Measurements from ENCODE around the gene TYRO3. TPM values are rescaled to one million over a fixed set of nuclear protein-coding genes. Genes with fewer than 3 reads are reported as not detected.
"Not testable (repeated sequence)": the region's sequence is repeated elsewhere in the genome, so short reads cannot be mapped to it uniquely, and the experiment has no call there.

TYRO3 gene
- total and polyA plus RNA-seq, 9 donors: 37.7 to 265 (median 109) TPM

DNA sequence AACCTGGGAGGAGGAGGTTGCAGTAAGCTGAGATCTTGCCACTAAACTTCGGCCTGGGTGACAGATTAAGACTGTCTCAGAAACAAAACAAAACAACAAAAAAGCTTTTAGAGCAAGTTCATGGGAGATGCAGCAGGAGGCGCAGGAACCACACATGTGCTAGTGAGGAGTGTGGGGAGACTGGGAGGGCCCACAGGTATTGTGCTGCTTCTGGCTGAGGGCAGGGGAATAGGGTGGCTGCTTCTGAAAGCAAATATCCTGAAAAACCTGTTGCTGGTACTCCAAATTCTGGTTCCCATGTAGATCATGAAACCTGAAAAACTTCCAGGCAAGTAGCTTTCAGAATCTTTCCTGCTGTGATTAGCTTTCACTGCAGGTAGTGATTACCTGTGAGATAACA, 22.1 kb downstream of the TYRO3 start:
- no peaks in the 10 kb centered on the region for H3K27me3 ChIP-seq
- no peaks in the 10 kb centered on the region for H3K36me3 ChIP-seq
- no peaks in the 10 kb centered on the region for H3K9me3 ChIP-seq
- intact Hi-C loops (cut with DNase I): no loop called here
- TF ChIP-seq EP300 (IDR thresholded peaks at IDR 0.05): no peak
- TF ChIP-seq POLR2A (IDR thresholded peaks at IDR 0.05): no peak
- TF ChIP-seq, protein P1, sequence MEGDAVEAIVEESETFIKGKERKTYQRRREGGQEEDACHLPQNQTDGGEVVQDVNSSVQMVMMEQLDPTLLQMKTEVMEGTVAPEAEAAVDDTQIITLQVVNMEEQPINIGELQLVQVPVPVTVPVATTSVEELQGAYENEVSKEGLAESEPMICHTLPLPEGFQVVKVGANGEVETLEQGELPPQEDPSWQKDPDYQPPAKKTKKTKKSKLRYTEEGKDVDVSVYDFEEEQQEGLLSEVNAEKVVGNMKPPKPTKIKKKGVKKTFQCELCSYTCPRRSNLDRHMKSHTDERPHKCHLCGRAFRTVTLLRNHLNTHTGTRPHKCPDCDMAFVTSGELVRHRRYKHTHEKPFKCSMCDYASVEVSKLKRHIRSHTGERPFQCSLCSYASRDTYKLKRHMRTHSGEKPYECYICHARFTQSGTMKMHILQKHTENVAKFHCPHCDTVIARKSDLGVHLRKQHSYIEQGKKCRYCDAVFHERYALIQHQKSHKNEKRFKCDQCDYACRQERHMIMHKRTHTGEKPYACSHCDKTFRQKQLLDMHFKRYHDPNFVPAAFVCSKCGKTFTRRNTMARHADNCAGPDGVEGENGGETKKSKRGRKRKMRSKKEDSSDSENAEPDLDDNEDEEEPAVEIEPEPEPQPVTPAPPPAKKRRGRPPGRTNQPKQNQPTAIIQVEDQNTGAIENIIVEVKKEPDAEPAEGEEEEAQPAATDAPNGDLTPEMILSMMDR (IDR thresholded peaks at IDR 0.05): no peak
- no peak for DNase-seq
- H3K4me1 ChIP-seq (ENCODE audit: insufficient read depth): peaks cover 4% of the 10 kb centered on the region
- H3K27ac ChIP-seq: no peak overlapping the region
- no peak overlapping the region for H3K4me3 ChIP-seq
- WGBS, 3 donors: 71 to 86% (median 77%) methylated on average over 2 of the region's 2 CpGs

DNA sequence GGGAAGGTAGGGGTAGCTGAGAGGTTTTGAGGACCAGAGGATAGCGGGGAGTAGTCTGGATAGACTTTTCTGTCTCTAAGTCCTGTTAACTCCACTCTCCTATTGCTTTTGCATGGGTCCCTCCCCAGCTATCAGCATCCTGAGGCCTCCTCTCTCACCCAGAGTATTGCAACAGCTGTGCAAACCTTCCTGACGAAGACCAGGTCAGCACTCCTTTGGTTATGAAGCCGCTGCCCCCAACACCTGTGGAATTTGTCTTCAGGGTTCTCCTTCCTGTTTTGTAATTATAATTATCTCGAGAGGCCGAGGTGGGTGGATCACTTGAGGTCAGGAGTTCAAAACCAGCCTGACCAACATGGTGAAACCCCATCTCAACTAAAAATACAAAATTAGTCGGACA, 24.8 kb downstream of the TYRO3 start:
- Histone ChIP-seq H3K4me3 (no peak overlapping the region), H3K9me3 (no peaks in the 10 kb centered on the region), H3K36me3 (no peaks in the 10 kb centered on the region), H3K4me1 (ENCODE audit: insufficient read depth) (peaks cover 2% of the 10 kb centered on the region), H3K27me3 (no peaks in the 10 kb centered on the region), H3K27ac (no peak overlapping the region)
- DNase-seq: no peak
- intact Hi-C loops (cut with DNase I): no loop called here
- TF ChIP-seq, protein P1 (IDR thresholded peaks at IDR 0.05): no peak
- TF ChIP-seq POLR2A (IDR thresholded peaks at IDR 0.05) (no peak), EP300 (IDR thresholded peaks at IDR 0.05) (no peak)
- WGBS, 3 donors: 76 to 83% (median 77%) methylated on average over 6 of the region's 6 CpGs

DNA sequence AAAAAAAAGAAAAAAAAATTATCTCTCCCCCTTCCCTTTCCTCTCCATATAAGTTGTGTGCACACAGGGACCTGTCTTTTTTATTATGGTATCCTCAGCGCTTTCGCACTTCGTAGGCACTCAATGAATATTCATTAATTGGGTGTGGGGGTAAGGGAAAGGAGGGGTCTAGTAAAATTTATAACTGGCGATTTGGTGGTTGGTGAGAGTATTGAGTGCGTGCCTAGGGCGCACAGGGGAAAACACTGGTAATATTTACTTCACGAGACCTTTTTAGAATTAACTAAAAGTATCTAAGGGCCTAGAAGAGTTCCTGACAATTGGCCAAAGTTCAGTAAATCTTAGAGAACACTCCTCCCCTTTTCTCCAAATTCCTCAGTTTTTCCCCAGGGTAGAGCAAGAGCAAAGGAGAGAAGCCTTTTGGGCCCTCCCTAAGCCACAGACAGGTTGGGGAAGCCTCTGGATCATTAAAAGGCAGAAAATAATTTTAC, 25.7 kb downstream of the TYRO3 start:
- no peaks in the 10 kb centered on the region for H3K36me3 ChIP-seq
- no peaks in the 10 kb centered on the region for H3K27me3 ChIP-seq
- 61 to 64% (median 62%) methylated on average over 7 of the region's 7 CpGs for WGBS, 3 donors
- no peak for DNase-seq
- H3K27ac ChIP-seq: peak overlapping the region; percentile 92 to 95
- intact Hi-C loops (cut with DNase I): no loop called here
- H3K9me3 ChIP-seq: no peaks in the 10 kb centered on the region
- H3K4me1 ChIP-seq (ENCODE audit: insufficient read depth): no peaks in the 10 kb centered on the region
- no peak for TF ChIP-seq POLR2A (IDR thresholded peaks at IDR 0.05)
- TF ChIP-seq, protein P1 (IDR thresholded peaks at IDR 0.05): no peak
- TF ChIP-seq EP300 (IDR thresholded peaks at IDR 0.05): no peak
- peak overlapping the region; percentile 52 for H3K4me3 ChIP-seq

DNA sequence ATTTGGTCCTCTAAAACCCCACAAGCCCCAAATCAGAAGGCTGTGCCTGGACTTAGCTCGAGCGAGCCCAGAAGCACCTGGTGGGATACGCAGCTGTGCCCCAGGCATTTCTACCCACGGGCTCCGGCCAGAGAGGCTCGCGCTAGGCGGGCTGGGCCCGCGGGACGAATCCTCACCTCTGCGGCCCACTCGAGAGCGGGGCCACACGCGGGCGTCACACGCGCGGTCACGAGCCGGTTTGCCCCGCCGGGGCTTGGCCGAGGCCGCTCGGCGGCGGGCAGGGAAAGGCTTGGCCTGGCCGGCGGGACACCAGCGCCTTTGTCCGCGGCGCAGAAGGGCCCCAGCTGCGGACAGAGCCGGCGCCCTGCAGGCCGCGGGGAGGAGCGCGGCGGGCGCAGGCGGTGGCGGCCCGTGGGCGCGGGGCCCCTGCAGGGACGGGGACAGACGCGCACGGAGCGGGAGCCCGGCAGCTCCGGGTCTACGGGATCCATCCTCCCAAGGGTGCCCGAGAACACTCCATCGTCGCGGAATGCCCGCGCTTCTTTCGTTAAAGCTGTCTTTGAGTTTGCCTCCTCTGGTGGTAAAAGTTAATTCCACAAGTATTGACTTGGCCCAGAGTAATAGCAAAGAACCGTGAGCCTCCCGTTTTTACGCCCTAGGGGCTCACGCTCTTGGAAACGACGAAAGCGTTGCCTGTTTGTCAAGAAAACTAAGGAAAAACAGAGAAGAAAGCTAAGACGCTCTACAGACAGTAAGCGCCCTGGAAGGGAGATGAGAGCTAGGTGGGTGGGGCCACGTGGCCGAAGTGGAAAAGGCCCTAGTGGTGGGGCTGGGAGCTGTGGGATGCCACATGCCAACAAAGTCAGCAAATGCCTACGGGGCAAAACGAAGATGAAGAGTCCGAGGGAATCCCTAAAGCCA, 26.4 kb downstream of the TYRO3 start:
- peak; percentile 65 to 76 (median 66) for DNase-seq
- Histone ChIP-seq H3K4me3 (peak overlapping the region; percentile 52), H3K36me3 (no peaks in the 10 kb centered on the region), H3K4me1 (ENCODE audit: insufficient read depth) (no peaks in the 10 kb centered on the region), H3K27ac (peak overlapping the region; percentile 92 to 95), H3K27me3 (no peaks in the 10 kb centered on the region), H3K9me3 (no peaks in the 10 kb centered on the region)
- intact Hi-C loops (cut with DNase I): no loop called here
- TF ChIP-seq, protein P1 (IDR thresholded peaks at IDR 0.05): peak; percentile 28 to 63 (median 54)
- TF ChIP-seq EP300 (IDR thresholded peaks at IDR 0.05): no peak
- 1 to 3% (median 2%) methylated on average over 58 to 78 of the region's 78 CpGs for WGBS, 3 donors

DNA sequence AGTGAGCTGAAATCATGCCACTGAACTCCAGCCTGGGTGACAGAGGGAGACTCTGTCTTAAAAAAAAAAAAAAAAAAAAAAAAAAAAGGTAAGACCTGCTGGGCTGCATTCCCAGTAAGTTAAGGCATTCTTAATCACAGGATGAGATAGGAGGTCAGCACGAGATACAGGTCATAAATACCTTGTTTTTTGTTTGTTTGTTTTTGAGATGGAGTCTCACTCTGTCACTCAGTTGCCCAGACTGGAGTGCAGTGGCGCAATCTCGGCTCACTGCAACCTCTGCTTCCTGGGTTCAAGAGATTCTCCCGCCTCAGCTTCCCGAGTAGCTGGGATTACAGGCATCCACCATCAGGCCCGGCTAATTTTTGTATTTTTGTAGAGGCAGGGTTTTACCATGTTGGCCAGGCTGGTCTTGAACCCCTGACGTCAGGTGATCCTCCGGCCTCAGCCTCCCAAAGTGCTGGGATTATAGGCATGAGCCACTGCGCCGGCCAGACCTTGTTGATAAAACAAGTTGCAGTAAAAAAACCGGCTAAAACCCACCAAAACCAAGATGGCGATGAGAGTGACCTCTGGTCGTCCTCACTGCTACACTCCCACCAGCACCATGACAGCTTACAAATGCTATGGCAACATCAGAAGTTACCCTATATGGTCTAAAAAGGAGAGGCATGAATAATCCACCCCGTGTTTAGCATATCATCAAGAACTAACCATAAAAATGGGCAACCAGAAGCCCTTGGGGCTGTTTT, 27.7 kb downstream of the TYRO3 start:
- H3K9me3 ChIP-seq; H3K4me3 ChIP-seq; intact Hi-C loops (cut with DNase I); H3K36me3 ChIP-seq; H3K27me3 ChIP-seq; H3K27ac ChIP-seq; H3K4me1 ChIP-seq (ENCODE audit: insufficient read depth); DNase-seq: not testable (repeated sequence)
- 93 to 95% (median 94%) methylated on average over 14 of the region's 14 CpGs for WGBS, 3 donors

DNA sequence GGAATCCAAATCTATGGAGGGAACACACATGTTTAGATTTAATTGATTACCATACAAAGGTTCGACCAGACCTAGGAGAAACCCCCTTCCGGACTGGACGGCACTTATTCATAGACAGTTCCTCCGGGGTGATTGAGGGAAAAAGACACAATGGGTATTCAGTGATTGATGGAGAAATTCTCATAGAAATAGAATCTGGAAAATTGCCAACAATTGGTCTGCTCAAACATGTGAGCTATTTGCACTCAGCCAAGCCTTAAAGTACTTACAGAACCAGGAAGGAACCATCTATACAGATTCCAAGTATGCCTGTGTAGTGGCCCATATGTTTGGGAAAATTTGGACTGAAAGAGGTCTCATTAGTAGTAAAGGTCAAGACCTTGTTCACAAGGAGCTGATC, 30.0 kb downstream of the TYRO3 start:
- H3K9me3 ChIP-seq; H3K27me3 ChIP-seq; H3K27ac ChIP-seq; H3K4me3 ChIP-seq; intact Hi-C loops (cut with DNase I); DNase-seq; H3K36me3 ChIP-seq; H3K4me1 ChIP-seq (ENCODE audit: insufficient read depth): not testable (repeated sequence)
- WGBS, 3 donors: 68 to 83% (median 69%) methylated on average over 4 of the region's 4 CpGs

DNA sequence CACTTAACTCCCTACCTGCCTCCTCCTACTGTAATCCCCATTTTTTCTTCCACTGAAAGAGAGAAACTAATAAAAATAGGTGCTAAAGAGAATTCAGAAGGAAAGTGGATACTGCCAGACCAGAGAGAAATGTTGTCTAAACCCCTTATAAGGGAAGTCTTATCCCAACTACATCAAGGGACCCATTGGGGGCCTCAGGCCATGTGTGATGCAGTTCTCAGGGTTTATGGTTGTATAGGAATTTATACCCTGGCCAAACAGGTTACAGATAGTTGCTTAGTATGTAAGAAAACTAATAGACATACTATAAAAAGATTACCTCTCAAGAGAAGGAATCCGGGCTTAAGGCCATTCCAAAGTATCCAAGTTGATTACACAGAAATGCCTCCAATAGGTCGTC, 30.6 kb downstream of the TYRO3 start:
- intact Hi-C loops (cut with DNase I); H3K27me3 ChIP-seq; H3K4me3 ChIP-seq; DNase-seq; H3K9me3 ChIP-seq; H3K27ac ChIP-seq; H3K4me1 ChIP-seq (ENCODE audit: insufficient read depth); H3K36me3 ChIP-seq: not testable (repeated sequence)
- WGBS, 3 donors: 66 to 74% (median 74%) methylated on average over 2 of the region's 2 CpGs
